Stimulated activated CD8-positive, alpha-beta memory T cell treated with anti-CD3 and anti-CD28 coated beads, Interleukin-7, amount 100 ng/mL, for 4 hours (primary cell): Measurements from ENCODE around the gene RREB1.
"Not testable (repeated sequence)": the region's sequence is repeated elsewhere in the genome, so short reads cannot be mapped to it uniquely, and the experiment has no call there.

ENCODE experiments used
- DNase-seq, 2 donors: peaks; one replicate each; pipeline ENCODE4 v3.0.0-alpha.2; 2020; ENCODE audit warnings: low read depth in 2 of 2

Gene RREB1

DNA sequence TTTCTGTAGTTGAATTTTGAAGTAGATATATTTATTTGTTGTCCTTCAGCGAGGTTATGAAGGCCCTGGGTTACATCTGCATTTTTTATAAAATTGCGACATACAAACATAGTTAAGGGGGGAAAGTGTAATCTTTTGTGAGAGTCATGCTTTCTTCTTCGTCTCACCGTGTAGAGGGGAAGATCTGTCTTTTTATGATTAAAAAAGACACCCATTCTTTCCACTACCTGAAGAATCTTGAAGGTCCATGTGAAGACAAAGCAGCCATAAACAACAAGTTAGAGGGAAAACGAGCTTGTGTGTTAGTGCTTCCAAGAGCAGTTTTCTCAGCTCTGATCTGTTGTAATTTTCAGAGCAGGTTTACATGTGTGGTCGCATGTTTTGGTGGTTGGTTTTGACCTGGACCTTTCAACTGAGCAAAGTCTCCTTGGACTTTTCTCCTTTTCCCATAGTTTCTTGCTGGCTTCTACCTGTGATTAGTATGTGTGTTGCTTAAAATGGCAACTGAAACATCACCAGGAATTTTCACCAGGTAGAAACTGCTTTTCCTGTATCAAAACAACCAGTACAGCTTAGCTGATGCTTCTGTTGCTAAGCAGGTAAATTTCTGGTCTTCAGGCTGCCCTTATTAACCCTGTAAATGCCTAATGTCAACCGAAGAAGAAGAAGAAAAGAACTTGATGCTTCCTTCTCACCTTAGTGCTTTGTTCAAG is 37.3 kb downstream of the RREB1 start:
- no peak for DNase-seq

DNA sequence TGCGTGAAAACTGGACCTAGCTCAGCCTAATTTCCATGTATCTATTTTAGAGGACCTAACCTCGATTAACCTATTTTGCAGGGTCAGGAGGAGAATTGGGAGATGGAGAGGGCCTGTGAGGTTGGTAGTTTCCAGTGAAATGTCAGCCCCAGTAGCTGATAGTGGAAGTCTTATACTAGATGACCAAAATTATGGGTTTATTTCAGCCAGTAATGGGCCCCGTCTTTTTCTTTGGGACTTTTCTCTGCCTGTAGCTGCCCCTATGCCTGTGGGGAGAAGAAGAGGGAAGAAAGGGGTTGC is 37.8 kb downstream of the RREB1 start:
- no peak for DNase-seq

DNA sequence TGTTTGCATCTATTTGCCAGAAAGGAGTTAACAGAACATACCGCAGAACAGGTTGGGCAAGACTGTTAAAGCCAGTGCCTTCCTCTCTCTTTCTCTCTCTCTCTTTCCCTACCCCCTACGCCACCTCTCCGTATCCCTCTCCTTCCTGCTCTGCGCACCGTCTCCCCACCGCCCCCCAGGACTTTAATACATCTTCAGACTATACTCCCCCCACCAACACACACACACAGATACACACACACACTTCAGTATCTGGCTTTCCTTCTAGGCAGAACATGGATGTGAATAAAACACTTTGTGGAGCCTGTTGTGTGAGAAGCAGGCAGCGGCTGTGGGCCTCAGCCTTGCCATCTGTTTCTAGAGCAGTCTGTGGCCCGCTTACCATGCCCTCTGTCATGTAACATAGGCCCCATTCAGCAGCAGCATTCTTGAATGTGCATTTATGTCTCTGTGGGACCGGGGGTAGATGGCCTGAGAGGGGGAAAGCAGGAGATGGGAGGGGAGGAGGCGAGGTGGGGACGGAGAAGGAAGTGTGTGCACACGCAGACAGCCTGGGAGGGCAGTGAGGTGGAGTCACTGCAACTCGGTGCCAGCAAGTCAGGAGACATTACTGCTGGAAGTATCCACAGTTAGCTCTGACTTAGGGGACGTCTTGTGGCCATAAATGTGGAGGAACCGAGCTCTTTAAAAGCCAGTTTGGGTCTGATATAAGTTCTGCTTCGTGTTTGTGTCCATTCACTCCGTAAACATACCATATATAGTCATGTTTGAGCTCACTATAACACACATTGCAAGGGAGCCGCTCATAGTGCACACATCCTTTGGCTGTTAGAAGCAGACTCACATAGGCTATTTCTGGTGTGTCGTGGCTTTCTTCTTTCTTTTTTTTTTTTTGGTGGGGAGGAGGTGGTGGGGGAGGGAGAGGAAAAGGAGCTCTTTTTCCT is 38.4 kb downstream of the RREB1 start:
- DNase-seq: no peak

DNA sequence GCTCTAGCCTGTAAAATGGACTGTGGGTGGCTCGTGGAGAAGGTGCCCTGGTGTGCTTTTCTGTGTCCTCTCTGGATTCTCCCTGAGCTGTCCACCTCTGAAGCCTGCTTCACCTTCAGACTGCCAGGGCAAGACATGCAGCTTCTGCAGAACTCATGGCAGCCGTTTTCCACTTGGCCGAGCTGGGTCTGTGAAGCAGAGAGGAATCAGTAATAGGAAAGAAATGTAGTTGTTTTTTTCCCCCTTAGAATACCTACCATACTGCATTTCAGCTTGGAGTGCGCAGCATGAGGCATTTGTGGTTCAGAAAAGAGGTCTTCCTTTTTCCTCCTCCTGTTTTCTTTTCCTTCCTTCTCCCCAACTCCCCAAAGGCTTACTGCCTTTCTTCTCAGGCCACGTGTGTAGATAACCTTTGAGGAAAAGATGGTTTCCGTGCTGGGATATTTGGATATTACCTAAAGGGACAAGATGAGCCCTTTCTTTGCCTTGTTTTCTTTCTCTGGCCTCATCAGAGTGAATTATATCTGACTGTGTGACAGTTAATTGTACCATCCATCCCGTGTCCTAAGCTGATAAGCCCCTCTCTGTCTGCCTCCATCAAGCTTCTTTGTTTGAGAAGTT is 39.4 kb downstream of the RREB1 start:
- DNase-seq: no peak

DNA sequence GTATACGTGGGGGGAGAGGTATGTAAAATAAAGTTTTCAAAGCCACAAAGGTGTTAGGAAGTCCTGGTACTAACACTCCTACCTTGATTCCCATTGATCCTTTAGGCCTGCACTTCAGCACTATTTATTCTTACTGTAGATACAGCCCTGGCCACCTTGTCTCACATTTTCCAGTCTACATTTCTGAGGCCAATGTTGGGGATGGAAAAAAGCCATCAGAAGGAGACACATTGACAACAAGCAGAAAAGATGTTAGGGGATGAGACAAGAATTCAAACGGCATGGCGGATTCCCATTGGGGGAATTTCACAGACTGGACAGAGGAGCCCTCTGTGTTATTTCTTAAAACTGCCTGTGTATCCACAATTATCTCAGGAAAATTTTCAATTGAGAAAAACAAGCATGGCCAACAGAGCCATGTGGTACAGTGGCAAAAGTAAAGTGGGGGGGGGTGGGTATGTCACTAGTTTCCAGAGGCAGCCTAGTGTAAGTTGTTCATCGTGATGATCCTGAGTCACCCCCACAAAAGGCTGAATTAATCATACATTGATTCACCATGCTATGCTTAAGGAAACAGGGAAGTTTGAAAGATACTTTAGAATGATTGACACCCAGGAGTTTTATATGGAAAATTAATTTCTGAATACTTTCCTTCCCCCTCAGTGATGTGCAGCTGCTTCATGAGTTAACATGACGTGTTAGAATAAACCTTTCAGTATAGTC is 40.5 kb downstream of the RREB1 start:
- DNase-seq: no peak

DNA sequence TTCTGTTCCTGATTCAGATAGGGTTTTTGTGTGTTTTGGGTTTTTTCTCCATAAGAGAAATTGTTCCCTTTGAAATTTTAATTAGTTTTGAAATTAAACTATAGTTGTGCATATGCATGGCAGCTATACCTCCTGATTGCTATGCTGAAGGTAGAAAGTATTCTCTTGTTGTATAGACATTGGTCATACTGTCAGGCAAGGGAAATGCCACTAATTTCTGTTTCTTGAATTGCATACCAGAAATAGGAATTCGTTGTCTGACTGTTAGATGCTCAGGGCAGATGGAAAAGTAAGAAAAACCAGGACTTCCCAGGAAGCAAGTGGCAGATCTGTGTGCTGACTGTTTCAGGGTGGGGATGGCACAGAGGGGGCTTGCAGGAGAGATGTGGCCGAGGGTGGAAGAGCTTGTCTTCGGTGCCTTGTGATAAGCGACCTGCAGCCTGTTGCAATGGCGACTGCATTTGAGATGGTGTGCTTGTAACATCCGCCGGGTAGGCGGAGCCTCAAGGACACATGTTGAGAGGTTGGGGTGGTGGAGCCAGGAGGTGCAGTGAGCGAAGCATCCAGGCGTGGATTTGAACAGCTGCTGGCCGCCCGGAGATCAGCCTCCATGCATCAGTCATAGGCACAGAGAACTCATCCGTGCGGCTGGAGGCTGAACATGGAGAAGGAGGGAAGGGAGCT is 42.8 kb downstream of the RREB1 start:
- no peak for DNase-seq

DNA sequence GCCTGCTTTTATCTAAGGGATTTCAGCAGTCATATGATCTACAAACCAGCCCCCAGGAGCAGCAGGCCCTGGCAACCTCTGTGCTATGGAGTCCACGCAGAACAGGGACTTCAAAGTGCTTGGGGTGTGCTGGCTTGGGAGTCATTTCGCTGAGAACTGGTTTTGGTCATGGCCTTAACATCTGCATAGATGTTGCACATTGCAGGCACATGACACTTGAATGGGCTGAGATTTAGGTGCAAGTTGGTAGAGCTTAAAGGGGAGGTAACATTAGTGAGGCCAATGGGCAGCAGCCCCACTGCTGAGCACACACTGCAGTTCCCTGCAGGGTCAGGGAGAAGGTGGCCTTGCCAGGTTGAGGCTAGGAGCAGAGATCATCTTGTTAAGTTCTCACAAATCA is 43.6 kb downstream of the RREB1 start:
- DNase-seq: no peak

DNA sequence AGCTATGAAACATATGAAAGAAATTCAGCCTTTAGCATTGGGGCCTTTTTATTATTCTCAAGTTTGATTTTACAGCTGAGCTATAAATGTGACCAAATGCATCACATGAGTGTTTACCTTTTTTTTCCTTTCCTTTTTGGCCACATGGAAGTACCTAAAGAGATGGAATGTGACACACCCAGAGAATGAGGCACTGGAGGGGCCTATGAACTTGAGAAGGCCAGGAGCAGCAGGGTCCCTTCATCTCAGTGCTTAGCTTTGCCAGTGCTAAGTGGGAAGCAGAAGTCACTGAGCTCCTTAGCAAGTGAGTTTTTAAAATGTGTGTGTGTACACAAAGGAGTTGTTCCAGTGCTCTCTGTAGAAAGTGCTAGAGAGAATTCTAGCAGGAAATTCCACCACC is 44.7 kb downstream of the RREB1 start:
- no peak for DNase-seq

DNA sequence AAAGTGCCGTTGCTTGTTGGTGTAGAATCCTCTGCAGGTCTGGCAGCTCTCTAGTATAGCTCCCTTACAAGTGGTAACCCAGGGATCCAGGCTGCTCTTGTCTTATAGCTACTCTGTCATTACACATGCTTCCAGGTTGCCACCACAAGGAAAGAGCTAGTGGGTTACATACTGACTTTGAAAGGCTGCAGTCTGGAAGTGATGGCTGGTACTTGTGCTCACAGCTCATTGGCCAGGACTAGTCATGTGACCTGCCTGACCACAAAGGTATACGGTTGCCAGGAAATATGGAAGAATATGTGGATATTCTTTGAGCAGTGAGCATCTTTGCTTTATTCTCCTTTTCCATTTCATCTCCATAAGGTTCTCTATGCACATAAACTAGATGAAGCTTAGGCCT is 46.0 kb downstream of the RREB1 start:
- DNase-seq: no peak

DNA sequence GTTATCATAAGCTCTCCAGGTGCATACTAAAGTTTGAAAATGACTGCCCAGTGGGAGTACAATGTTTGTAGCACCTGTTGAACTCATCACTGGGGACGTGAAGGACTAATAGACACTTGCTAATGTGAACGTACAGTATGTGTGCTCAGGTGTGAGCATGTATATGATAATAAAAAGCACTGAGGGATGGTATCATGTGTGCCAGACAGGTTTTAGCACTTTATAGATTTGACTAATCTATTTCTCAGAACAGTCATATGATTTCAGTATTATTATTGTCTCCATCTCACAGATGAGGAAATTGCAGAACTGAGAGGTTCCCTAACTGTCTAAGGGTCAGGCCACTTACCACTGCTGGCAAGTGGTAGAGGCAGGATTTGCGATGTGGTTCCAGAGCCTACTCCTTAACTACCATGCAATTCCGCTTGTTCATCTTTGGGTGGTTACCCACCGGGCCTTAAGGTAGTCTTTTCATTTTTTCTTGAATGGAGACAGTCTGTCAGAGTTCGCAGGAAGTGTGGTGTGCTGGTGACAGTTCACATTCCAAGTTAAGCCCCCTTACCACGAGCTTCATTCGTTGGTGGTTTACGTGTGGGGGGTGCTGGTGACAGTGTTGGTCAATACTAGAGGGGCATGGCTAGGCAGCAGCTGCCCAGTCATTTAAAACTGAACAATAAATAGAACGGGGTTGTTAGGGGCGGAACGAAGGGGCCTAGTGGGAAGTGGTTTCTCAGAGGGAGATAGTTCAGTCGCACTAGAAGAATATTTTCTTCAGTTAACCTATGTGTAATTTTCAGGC is 46.8 kb downstream of the RREB1 start:
- no peak for DNase-seq

DNA sequence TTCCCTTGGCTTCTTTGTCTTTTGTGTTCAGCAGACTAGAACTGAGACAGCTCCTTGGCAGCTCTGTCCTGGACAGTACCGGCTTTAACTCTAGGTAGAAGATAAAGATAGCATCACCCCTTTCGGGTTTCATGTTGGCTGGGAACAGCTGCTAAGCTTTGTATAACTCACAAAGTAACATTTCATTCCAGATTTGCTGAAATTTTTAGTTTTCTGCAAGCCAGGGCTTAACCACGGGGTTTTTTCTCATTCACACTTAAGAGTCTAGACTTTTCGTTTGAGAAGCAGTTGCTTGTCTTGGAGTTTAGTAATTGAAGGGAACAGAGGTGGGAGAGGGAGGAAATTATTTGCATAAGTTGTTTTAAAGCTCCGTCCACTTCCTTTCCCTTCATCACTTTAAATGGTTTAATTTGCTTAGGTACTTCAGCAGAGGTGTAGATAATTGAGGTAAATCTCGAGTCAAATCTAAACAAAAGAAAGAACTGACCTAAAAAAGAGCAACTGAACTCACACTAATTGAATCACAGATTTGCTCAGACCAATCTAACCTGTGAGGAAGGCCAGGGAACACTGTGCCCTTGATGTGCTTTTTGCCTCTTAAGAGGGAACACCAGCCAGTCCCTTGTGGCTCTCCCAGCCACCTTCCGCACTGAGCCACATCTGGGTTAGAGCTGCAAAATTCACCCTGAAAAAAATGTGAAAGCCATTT is 48.3 kb downstream of the RREB1 start:
- no peak for DNase-seq

DNA sequence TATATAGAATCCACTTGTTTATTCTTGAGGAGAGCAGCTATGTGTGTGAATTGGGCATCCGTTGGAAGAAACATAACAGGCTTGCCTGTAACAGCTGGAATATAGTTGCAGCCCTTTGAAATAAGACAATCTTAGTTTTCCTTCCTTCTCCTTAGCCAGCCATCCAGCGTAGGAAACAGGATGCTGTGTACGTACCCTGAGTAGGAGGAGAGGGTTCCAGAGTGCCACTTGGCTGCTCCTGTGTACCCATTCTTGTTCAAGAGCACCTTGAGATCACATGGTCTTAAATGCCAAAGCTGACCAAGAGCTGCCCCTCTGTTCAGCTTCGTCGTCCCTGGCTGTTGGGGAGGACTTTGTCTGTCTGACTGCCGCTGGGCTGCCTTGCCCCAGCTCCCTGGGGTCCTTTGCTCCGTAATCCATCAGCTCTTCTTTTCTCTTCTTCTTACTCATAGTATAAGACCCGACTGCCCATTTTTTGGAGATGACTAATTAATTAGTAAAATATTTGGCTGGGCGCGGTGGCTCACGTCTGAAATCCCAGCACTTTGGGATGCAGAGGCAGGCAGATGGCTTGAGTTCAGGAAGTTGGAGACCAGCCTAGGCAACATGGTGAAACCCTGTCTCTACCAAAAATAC is 49.0 kb downstream of the RREB1 start:
- DNase-seq: no peak

DNA sequence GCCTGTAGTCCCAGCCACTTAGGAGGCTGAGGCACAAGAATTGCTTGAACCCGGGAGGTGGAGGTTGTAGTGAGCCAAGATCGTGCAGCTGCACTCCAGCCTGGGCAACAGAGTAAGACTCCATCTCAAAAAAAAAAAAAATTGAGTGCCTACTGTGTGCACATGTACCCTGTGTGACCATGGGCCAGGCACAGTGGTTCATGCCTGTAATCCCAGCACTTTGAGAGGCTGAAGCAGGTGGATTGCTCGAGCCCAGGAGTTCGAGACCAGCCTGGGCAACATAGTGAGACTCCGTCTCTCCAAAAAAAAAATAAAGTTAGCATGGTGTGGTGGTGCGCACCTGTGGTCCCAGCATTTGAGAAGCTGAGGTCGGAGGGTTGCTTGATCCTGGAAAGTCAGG is 49.5 kb downstream of the RREB1 start:
- DNase-seq: not testable (repeated sequence)

DNA sequence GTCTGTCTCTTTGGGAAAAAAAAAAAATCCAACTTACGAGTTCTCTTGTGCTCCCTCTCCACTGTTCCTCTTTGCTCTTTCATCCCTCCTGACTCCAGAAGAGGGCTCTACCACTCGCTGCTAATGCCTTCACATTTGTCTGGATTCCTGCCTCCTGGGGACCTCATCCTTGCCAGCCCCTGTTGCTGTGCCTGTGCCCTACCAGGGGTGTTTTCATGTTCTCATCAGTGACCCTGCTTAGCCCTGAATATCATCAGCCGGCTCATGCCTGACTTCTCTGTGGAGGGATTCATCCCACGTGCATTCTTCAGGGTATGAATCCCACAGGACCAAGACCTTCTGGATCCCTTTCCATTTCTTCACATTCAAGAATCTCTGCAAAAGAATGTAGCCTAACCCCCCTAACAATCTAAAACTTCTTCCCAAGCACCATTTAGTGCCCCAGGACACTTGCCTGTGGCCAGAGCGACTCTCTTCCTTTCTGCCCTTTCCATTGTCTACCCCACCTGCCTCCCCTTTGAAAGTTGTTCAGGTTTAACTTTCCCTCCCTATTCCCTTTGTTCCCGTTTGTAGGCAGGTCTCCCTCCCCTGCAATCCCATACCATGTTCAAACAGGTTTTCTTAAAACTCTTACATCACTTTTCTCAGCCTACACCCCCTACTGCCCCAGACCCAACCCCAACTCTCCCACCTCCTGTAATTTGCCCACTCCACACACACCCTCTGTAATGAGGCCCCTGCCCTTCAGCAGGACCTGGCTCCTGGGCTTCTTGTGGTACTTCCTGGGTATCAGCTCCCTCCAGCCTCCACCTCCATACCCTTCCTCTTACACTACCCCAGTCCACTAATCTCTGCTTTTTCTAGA is 50.2 kb downstream of the RREB1 start:
- DNase-seq: no peak

DNA sequence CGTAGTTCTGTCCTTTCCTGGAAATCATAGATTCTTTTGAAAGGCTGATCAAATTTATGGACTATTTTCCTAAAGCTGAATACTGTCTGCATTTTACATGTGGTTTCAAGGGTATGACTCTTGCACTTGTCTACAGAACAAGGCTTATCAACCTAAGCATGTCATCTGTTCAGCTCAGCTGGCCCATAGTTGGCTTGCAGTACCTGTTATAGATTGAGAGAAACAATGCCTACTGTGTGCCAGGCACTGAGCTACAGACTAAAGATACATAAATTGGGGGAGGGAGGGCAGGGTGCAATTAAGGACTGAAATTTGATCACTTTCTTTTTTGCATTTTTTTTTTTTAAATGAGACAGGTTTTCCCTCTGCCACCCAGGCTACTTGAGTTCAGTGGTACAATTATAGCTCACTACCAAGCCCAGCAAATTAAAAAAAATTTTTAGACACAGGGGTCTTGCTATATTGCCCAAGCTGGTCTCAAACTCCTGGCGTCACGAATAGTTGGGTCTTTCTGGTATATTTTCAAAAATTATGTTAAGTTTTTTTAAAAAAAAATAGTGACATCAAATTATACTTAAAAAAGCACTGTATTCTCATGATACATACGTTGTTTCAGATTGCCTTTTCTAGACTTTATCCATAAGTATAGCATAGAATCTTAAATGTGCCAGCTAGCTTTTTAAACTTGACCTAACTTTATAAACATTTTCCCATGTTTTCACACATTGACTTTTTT is 52.2 kb downstream of the RREB1 start:
- DNase-seq: no peak

DNA sequence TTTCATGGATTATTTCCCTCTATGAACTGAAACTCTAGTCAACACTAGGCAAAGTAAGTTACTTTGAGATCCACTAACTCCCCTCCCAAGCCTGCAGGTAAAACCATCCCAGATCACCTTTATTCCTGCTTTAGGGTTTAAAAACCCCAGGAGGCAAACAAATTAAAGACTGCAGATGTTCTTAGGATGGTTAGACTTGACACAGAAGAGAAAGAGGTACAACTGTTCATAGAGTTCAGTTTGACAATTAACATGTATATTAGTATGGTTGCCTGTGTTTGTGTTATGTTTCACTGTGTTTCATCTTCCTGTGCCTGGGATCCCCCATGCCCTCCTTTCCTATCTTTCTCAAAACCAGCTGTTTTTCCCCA is 53.5 kb downstream of the RREB1 start:
- DNase-seq: no peak

DNA sequence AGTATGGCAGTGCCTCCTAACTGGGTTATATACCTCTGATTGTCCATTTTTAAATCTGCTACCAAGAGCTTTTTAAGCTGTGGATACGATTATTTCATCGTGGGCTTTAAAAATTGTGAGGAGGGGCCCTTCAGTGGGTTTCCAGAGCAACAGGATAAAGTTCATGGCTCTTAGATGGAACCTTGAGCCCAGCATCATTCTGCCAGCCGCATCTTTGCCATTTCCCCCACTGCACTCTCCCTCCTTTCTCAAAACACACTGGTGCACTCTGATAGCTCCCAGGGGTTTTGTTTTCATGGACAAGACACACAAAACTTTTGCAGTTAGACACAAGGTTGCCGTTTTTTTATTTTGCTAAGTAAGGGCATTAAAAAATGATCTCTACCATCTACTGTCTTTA is 54.1 kb downstream of the RREB1 start:
- no peak for DNase-seq

DNA sequence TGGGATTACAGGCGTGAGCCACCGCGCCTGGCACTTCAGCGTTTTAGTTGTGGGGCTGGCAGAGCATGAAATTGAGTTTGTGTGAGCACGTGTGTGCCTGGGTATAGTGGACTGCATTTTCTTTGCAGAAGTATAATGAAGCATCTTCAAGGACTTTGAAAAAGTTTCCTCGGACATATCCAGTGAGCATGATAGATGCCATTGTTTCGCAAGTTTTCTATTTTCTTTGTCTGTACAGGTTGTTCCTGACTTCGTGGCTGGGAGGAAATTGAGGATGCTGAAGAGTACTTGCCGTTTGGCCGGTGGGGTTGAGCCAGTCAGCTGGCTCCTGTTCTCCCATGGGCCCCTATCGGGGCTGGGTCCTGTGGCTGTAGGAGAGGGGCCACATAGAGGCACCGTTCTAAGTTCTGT is 55.9 kb downstream of the RREB1 start:
- DNase-seq: no peak
